GM19025 (cell line): ENCODE measurements around the gene GABRA1.

Experiments used
- ATAC-seq: cut with Tn5 transposase; IDR thresholded peaks from one replicate; pipeline ENCODE4 v1.9.1; 2021; ENCODE audit warnings: mild to moderate bottlenecking, low read depth, moderate library complexity; ENCODE audit not compliant: unreplicated experiment

Gene GABRA1

DNA sequence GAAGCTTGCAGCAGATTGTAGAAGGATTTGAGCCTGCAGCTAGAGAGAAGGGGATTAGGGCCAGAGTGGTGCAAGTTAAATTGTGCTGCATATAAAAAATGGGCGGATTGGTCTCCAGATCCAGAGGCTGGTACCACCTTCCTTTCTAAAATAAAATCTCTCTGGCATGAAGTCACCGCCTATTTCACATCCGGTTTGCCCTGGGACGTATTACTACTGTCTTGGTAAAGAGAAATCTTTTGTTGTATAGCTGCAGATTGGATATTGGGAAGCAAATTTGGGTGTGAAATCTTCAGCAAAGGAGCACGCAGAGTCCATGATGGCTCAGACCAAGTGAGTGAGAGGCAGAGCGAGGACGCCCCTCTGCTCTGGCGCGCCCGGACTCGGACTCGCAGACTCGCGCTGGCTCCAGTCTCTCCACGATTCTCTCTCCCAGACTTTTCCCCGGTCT lies at the start of gene GABRA1:
Gene GABRA1 (plus strand): TSS at position 180 of the 451 bp plus-strand sequence. CDS start 2,691 bp downstream, outside the sequence.
- no peak for ATAC-seq

DNA sequence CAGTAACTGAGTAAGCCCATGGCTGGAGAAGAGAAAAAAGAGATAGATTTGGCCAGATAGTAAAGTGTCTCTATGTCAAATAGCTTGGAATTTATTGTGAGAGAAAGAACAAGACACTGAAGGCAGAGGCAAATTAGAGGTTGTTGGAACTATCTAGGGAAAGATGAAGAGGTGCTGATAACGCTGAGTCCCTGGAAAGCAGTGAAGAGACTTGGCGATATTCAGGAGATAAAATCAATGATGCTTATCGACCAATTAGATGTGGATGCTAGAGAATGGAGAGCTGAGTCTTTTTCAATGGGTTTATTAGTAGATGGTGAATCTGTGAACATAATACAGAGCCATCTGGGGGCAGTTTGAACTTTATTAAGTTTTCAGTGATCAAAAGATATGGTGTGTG lies 48.6 kb upstream of the GABRA1 start:
- no peak for ATAC-seq

DNA sequence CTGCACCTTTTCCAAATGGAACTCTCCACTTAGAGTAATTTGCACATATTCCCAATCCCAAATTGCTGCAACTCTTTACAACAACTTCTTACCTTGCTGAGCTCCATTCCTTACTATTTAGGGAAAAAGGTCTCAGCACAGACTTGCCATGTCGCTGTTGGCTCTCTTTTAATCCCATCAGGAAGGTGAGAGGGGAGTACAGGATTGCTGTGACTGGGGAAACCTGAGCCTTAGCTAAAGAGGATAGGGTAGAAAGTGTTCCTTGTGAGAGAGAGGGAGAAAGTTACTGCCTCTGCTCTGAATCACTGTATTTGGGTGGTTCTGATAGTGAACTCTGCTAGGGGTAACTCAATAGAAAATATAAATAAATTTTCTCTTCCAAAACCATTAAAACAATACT lies 43.7 kb upstream of the GABRA1 start:
- no peak for ATAC-seq

DNA sequence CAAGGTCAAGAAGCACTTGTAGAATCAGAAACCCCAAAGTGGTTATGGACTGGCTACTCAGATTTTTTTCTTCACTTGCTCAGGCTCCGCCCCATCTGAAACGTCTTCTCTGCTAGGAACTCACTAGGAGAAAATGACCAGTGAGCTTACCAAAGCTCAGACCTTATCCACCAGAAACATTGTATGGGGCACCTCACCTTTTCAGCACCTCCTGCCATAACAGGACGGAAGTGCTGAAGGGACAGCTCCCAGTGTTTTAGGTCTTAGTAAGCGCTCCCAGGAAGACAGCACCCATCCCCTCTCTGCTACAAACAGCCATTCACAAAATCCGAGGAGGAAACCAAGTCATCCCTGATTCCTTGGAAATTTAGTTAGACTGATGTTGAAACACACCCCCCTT lies 1.2 kb upstream of the GABRA1 start:
- no peak for ATAC-seq

DNA sequence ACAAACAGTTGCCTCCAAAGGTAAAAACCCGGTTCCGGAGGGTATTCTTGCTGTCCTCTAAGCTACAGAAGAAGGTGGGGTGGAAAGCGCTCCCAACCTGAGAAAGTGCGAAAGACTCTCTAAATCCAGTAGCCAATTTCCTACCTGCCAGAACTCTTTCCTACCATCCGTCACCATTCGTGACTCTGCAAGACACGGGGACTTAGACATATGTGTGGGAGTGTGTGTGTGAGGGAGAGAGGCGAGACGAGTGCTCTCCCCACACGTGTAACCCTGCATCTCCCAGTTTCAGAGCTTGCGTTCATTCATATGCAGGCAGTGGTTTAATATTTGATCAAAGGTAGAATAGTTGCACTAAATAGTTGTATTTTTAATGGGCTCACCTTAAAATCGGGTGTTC lies 473 bp upstream of the GABRA1 start:
- ATAC-seq = no peak

DNA sequence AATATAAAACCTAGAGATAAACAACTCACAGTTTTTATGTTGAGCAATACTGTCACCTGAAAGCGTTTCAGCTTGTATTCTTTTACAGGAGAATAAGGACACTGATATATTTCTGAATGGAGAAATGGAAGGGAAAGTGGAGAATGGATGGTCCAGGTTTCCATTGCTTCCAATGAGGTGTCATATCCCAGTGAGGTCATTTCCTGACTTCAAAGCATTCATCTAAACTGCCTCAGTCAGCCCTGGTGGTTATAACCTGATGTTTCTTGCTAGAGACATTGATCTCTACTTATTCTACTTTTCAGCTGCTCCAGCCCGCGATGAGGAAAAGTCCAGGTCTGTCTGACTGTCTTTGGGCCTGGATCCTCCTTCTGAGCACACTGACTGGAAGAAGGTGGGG lies 2.6 kb downstream of the GABRA1 start:
- no peak for ATAC-seq

DNA sequence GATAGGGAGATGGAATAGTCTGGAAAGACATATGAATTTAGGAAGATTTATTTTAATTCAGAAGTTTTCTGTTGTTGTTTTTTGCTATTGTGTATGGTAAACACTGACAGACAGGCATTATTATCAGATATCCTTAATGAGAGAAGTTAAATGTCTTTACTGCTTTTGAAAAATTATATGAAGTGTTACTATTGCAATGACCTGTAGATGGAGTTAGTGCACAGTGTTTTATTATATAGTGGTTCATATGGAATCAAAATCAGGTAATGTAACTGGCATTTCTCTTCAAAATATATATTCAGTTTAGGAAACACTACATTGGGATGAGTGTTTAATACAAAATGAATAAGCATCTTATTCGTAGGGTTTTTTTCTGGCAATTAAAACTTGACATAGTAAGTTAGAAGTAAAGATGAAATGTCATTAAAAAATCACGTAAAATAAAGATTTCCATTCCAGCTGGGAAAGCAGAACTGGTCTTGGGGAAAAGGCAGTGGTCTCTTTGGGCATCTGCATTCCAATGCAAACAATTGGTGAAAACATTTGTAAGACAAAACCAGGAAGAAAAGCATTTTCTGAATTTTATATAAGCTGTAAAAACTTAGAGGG lies 3.9 kb downstream of the GABRA1 start:
- no peak for ATAC-seq

DNA sequence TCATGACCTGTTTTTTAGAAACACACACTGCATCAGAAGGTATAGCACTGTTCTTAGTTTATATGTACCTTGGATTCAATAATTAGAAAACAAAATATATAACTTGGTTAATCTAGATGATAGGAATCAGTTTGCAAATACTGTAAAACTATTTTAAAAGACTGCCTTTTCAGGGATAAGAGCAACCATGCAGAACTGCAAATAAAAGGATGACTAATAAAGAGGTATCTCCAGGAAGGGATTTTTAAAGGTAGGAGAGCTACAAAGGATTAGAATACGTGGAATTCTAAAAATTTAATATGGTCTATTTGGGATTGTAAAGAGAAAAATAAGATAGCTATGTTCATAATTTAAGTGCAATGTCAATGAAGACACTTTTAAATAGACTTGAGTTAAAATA lies 9.4 kb downstream of the GABRA1 start:
- no peak for ATAC-seq

DNA sequence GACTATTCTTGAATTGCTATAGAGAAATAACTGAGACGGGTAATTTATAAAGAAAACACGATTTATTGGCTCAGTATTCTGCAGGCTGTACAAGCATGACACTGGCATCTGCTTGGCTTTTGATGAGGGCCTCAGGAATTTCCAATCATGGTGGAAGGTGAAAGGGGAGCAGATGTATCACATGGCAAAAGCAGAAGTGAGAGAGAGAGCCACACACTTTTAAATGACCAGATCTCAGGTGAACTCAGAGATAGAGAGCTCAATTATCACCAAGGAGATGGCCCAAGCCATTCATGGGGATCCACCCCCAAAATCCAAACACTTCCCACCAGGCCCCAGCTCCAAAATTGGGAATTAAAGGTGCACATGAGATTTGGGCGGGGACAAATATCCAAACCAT lies 15.3 kb downstream of the GABRA1 start:
- no peak for ATAC-seq

DNA sequence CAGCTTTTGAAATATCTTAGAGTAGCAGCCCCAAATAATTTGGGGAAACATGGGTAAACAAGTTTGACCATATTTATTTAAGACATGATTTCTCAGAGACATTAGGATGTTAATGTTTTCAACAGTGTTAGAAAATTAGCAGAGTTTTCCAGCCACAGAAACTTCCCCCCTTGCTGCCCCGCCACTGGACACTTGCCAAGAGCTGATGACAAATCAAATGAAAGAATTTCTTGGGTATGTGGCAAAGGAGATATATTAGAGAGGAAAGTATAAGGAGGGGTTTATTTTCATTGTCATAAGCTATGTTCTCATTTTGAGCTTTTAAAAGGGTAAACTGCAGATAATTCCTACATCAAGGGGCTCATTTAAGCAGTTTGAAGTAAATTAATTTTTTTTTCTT lies 15.9 kb downstream of the GABRA1 start:
- ATAC-seq = no peak

DNA sequence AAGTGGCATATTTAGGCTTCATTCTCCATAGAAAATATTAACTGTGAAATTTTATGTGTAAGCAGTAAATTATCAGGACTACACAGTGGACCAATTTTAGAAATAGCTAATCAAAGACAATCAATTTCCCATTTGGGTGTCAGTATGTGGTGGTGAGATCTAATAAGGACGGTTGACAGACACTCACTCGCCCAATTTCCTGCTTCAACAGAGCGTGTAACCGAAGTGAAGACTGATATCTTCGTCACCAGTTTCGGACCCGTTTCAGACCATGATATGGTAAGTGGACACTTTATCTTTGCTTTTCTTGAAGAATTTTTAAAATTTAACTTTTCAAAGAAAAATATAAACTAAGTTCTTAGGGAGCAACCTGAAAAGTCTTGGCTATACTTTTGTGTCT lies 17.6 kb downstream of the GABRA1 start:
- no peak for ATAC-seq

DNA sequence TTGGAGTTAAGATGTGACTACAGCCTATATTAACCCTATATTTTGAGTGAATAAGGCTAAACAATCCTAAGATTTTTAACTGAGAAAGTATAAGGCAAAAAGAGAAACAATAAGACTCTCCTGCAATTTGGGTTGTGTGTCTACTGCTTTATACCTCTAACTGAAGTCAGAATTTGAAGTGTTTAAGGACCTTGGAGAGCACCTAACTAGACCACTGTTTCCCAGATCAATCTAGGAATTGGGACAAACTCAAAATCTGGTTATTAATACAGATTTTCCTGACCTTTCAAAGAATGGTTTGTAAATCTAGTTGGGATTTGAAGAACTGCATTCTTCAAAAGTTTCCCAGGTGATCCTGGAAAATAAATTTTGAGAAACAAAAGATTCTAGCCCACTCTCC lies 42.1 kb downstream of the GABRA1 start:
- ATAC-seq = no peak

DNA sequence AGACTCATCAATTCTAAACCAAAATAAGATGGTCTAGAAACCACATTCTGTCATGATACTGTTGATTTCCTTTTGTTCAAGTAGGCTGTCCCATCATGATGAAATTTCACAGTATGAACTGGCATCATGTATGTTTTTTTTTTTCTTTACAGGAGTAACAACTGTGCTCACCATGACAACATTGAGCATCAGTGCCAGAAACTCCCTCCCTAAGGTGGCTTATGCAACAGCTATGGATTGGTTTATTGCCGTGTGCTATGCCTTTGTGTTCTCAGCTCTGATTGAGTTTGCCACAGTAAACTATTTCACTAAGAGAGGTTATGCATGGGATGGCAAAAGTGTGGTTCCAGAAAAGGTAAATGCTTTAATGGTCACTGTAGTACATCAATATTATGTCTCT lies 47.6 kb downstream of the GABRA1 start:
- ATAC-seq = no peak

DNA sequence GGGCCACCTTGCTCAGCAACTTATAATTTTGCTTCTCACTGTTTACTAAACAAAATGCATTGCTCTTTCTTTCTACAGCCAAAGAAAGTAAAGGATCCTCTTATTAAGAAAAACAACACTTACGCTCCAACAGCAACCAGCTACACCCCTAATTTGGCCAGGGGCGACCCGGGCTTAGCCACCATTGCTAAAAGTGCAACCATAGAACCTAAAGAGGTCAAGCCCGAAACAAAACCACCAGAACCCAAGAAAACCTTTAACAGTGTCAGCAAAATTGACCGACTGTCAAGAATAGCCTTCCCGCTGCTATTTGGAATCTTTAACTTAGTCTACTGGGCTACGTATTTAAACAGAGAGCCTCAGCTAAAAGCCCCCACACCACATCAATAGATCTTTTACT lies 49.1 kb downstream of the GABRA1 start:
- no peak for ATAC-seq

DNA sequence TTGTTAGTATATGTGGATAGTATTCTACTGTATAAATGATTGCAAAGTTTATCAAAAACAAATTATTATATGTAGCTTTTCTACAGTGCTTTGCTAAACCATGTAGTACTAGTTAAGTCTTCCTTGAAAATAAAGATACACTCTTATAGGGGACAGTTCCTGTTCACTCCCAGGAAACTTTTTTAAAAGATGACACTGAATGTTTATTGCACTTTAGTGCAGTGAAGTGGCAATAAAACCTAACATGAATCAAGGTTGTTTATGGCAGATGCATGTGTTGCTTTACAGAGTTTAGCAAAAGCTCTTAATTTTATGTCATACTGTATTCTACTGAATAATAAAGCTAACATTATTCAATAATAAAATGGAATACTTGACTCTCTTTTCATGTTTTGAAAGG lies 51.7 kb downstream of the GABRA1 start:
- ATAC-seq = no peak

DNA sequence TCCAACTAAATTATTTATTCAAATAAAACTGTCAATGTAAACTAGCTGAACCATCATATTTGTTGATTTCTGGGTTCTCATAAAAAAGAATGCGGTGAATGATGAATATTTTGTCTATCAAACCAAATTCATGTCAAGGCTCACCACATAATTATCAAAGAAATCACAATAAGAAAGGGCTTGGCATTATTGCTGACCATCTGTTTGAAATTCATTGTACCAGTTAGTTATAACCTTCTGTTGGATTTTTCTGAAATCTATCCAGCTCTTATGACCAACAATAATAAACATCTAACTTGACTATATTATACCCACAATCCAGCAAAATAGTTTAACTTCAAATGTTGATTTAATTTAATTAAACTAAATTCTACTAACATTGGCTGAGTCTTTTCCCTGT lies 53.1 kb downstream of the GABRA1 start:
- no peak for ATAC-seq

DNA sequence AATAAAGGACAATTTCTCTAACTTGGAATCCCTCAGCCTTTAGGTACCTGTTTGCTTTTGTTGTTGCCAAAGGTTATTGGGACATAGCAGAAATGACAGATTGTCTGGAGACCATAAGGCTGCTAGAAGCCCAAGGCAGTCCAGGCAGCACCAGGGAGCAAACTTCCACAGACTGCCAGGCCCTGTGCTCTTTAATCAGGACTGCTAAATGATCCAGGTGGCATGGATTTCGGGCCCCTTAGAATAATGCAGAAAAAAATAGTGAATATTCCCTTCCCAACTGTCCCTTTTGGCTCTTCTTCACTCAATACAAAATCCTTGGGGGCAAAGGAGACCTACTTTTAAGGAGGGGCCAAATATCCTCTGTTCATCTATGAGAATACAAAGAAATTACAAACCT lies 73.9 kb downstream of the GABRA1 start:
- ATAC-seq = no peak

DNA sequence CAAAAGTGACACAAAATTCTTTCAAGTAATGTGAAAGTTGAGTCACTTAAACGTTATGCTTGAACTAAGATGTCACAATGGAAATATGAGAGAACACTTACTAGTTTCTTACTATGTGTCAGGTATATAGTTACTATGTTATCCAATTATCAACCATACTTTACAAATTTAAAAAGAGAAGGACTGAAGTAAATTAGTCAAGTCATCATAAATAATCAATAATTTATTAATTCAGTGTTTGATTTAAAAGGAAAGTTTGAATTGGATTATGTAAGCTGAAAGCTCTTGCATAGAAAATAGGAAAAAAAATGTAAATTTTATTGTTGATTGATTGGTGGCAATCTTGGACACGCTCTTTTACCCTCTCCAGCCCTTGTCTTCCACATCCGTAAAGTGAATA lies 76.3 kb downstream of the GABRA1 start:
- ATAC-seq = no peak

DNA sequence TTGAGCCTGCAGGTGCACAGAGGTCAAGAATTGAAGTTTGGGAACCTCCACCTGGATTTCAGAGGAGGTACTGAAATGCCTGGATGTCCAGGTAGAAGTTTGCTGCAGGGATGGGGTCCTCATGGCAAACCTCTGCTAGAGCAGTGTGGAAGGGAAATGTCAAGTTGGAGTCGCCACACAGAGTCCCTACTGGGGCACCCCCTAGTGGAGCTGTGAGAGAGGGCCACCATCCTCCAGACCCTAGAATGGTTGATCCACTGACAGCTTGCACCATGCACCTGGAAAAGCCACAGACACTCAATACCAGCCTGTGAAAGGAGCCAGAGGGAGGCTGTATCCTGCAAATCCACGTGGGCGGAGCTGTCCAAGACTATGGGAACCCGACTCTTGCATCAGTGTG lies 78.0 kb downstream of the GABRA1 start:
- no peak for ATAC-seq

DNA sequence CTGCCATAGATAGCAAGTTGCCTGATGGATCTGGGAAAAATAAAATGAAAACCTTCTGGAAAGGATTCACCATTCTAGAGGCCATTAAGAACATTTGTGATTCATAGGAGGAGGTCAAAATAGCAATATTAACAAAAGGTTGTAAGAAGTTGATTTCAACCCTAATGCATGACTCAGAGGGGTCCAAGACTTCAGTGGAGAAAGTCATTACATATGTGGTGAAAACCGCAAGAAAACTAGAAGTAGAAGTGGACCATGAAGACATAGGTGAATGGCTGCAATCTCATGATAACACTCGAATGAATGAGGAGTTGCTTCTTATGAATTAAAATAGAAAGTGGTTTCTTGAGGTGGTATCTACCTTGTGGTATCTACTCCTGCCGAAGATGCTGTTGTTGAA lies 86.6 kb downstream of the GABRA1 start:
- no peak for ATAC-seq

DNA sequence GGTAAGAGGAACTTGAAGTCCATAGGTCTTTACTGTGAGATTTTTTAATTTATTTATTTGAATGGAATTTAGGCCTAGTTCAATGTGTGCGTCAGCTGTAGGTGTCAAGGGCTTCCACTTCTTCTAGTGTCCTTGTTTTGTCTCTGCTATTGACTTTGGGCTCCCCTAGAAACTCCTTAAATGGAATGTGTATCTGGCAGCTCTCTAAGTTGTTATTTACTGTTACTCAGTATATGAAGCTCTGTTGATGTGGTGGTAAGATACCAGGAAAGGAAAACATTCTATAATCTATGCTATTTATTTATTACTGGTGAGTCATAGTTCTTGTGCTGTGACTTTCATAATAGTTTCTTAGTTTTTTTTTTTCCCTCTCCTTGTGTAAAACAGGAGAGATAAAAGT lies 97.1 kb downstream of the GABRA1 start:
- no peak for ATAC-seq

DNA sequence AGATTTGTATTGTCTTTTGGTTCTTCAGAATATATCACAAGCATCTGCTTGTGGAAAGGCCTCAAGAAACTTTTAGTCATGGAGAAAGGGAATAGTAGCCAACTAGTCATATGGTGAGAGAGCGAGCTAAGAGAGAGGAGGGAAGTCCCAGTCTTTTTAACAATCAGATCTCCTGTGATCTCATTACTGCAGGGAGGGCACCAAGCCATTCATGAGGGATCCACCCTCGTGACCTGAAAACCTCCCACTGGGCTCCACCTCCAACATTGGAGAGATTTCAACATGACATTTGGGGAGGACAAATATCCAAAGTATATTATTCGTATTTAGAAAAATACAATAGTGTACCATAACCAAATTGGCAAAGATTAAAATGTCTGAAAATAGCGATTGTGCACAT lies 99.0 kb downstream of the GABRA1 start:
- ATAC-seq = no peak
